ENCODE results near the gene NR2C2.

NR2C2 gene

DNA sequence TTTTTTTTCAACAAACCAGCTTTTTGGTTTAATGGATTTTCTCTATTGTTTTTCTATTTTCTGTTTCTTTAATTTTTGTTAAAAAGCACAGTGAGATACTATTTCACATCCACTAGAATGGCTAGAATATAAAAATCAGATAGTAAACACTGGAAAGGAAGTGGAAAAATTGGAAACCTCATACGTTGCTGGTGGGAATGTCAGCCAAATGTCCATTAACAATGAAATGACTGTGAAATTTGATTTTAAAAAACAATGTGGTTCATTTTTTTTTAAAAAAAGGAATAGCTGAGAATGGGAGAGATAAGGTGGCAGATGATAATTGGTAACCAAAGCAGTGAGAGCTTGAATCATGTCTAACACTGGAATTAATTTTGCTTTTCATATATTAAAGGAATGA, 19.9 kb downstream of the NR2C2 start:
- no peaks in the 10 kb centered on the region for H3K27me3 ChIP-seq (ENCODE audit: low read length)
- no peak overlapping the region for H3K4me2 ChIP-seq (ENCODE audit: low read depth, low read length, poor library complexity, severe bottlenecking)
- peaks cover 14% of the 10 kb centered on the region for H3K36me3 ChIP-seq (ENCODE audit: low read length)
- H3F3A ChIP-seq (ENCODE audit: insufficient read depth): no peaks in the 10 kb centered on the region
- H3K27ac ChIP-seq (ENCODE audit: low read depth, low read length): no peak overlapping the region
- H3K9ac ChIP-seq (ENCODE audit: low read length): no peak overlapping the region
- no peak overlapping the region for H2AFZ ChIP-seq (ENCODE audit: low read depth, low read length, severe bottlenecking)
- H3K9me3 ChIP-seq (ENCODE audit: insufficient read depth, low read length): no peaks in the 10 kb centered on the region
- peaks cover 21% of the 10 kb centered on the region for H3K79me2 ChIP-seq (ENCODE audit: insufficient read depth, low read length)
- no peaks in the 10 kb centered on the region for H4K20me1 ChIP-seq (ENCODE audit: low read depth, low read length)
- no peaks in the 10 kb centered on the region for H3K9me2 ChIP-seq (replicated peaks; ENCODE audit: insufficient read depth, low read length)
- TF ChIP-seq, protein P1, sequence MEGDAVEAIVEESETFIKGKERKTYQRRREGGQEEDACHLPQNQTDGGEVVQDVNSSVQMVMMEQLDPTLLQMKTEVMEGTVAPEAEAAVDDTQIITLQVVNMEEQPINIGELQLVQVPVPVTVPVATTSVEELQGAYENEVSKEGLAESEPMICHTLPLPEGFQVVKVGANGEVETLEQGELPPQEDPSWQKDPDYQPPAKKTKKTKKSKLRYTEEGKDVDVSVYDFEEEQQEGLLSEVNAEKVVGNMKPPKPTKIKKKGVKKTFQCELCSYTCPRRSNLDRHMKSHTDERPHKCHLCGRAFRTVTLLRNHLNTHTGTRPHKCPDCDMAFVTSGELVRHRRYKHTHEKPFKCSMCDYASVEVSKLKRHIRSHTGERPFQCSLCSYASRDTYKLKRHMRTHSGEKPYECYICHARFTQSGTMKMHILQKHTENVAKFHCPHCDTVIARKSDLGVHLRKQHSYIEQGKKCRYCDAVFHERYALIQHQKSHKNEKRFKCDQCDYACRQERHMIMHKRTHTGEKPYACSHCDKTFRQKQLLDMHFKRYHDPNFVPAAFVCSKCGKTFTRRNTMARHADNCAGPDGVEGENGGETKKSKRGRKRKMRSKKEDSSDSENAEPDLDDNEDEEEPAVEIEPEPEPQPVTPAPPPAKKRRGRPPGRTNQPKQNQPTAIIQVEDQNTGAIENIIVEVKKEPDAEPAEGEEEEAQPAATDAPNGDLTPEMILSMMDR (IDR thresholded peaks at IDR 0.05; ENCODE audit: insufficient read depth, low read length, poor library complexity, severe bottlenecking): no peak
- no peak for TF ChIP-seq EZH2phosphoT487 (conservative IDR thresholded peaks at IDR 0.05; ENCODE audit: low read length)
- no peak overlapping the region for H3K4me3 ChIP-seq (ENCODE audit: insufficient read depth, low read length, poor library complexity, severe bottlenecking)

DNA sequence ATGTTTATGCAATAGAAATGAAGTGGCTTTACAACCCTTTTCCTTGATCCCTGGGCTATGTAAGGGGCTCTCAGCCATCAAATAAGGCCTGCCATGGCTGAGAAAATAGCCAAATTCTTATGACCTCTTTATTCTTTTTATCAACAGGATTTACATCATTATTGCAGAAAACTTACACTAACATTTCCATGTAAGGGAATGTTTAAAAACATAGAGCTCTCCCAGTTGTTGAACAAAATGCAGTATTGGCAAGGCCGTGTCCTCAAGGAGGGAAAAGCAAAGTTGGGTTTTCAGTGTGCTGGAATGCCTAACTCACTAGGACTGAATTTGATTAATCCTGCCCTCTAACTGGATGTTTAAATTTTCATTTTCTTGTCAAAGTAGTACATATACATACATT, 22.3 kb downstream of the NR2C2 start:
- H3K27me3 ChIP-seq (ENCODE audit: low read length): no peaks in the 10 kb centered on the region
- no peaks in the 10 kb centered on the region for H3K9me3 ChIP-seq (ENCODE audit: insufficient read depth, low read length)
- no peaks in the 10 kb centered on the region for H3K9me2 ChIP-seq (replicated peaks; ENCODE audit: insufficient read depth, low read length)
- H3K4me3 ChIP-seq (ENCODE audit: insufficient read depth, low read length, poor library complexity, severe bottlenecking): no peak overlapping the region
- H3K27ac ChIP-seq (ENCODE audit: low read depth, low read length): no peak overlapping the region
- TF ChIP-seq, protein P1 (IDR thresholded peaks at IDR 0.05; ENCODE audit: insufficient read depth, low read length, poor library complexity, severe bottlenecking): no peak
- no peak for TF ChIP-seq EZH2phosphoT487 (conservative IDR thresholded peaks at IDR 0.05; ENCODE audit: low read length)
- no peak overlapping the region for H2AFZ ChIP-seq (ENCODE audit: low read depth, low read length, severe bottlenecking)
- H3K9ac ChIP-seq (ENCODE audit: low read length): no peak overlapping the region
- no peaks in the 10 kb centered on the region for H4K20me1 ChIP-seq (ENCODE audit: low read depth, low read length)
- peaks cover 17% of the 10 kb centered on the region for H3K36me3 ChIP-seq (ENCODE audit: low read length)
- peaks cover 16% of the 10 kb centered on the region for H3K79me2 ChIP-seq (ENCODE audit: insufficient read depth, low read length)
- no peaks in the 10 kb centered on the region for H3F3A ChIP-seq (ENCODE audit: insufficient read depth)
- no peak overlapping the region for H3K4me2 ChIP-seq (ENCODE audit: low read depth, low read length, poor library complexity, severe bottlenecking)

DNA sequence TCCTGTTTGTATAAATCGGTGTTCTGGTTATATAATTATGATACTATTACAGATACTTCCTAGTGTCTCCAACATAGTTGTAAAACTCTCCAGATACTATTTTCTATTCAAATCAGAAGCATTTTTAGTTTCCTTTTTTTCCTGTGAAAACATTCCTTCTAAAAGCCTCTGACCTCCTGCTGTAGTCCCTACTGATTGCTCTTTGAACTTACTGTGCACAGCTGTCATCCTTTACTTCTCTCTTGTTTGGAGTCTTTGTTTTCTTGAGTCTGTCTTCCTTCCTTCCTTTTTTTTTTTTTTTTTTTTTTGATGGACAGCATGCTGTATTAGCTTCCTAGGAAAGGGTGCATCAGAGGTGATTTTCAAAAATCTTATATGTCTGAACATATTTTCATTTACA, 28.9 kb downstream of the NR2C2 start:
- Histone ChIP-seq H3K36me3 (ENCODE audit: low read length) (0 out of 2 replicates have a peak, but pooled peaks cover 4% of the 10 kb centered on the region), H4K20me1 (ENCODE audit: low read depth, low read length) (no peaks in the 10 kb centered on the region), H3K9me3 (ENCODE audit: insufficient read depth, low read length) (no peaks in the 10 kb centered on the region), H3K27me3 (ENCODE audit: low read length) (no peaks in the 10 kb centered on the region), H3K9me2 (replicated peaks; ENCODE audit: insufficient read depth, low read length) (no peaks in the 10 kb centered on the region), H3K4me2 (ENCODE audit: low read depth, low read length, poor library complexity, severe bottlenecking) (no peak overlapping the region), H2AFZ (ENCODE audit: low read depth, low read length, severe bottlenecking) (no peak overlapping the region), H3F3A (ENCODE audit: insufficient read depth) (0 out of 2 replicates have a peak, but pooled peaks cover 4% of the 10 kb centered on the region), H3K4me3 (ENCODE audit: insufficient read depth, low read length, poor library complexity, severe bottlenecking) (no peak overlapping the region), H3K9ac (ENCODE audit: low read length) (no peak overlapping the region), H3K27ac (ENCODE audit: low read depth, low read length) (no peak overlapping the region), H3K79me2 (ENCODE audit: insufficient read depth, low read length) (peaks cover 5% of the 10 kb centered on the region; the same call in 1 of the 2 replicates)
- TF ChIP-seq EZH2phosphoT487 (conservative IDR thresholded peaks at IDR 0.05; ENCODE audit: low read length): no peak
- TF ChIP-seq, protein P1 (IDR thresholded peaks at IDR 0.05; ENCODE audit: insufficient read depth, low read length, poor library complexity, severe bottlenecking): no peak
